Kasumi-1 (cell line): Measurements from ENCODE around the gene TOB1.

Source experiments
- DNase-seq, 2 experiments: peaks; one replicate each; lab custom pipeline; 2025; lab: John Stamatoyannopoulos, UW

The TOB1 gene

DNA sequence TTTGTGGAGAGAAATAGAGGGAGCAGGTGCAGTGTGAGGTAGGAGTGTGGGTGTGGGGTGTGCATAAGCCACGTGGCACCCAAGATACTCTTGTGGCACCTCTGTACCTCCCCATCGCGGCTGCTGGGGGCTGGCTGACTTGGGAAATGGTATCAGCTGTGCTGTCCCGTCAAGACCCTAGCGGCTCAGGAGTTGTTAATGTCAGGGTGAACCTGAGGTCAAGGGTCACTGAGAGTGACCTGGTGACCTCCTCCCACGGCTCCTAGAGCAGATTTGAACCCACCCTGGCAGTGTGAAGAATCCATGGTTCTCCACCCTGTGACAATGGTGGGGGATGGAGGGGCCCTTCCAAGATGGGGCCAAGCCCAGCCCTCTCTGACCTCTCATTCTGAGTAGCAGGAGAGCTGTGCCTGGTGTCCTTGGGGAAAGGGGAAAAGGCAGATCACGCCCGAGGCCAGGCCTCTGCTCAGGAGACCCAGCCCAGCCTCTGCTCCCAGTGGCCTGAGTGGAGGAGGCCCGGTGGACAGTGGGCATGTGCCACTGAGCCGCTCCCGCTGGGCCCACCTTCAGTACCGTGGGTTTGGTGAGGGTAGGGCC, 33.8 kb downstream of the TOB1 start:
- no peak for DNase-seq

DNA sequence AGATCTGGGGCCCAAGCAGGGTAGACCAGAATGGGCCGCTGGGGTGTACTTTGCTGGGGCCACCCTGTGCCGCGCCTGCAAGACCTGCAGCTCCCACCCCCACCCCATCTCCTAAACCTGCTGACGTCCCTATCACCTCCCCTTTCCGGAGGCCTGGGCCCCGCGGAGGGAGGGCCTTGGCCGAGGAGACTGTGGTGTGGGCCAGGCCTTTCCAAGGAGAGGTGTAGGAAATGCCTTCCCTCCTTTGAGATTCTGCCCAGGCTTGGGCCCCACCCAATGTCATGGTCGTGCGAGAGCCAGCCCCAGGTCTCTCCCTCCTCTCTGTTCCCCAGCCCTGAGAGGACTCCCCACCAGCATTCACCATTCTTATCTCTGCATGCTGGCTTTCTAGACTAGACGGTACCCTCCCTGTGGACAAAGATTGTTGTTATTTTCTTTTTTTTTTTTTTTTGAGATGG, 34.7 kb downstream of the TOB1 start:
- no peak for DNase-seq

DNA sequence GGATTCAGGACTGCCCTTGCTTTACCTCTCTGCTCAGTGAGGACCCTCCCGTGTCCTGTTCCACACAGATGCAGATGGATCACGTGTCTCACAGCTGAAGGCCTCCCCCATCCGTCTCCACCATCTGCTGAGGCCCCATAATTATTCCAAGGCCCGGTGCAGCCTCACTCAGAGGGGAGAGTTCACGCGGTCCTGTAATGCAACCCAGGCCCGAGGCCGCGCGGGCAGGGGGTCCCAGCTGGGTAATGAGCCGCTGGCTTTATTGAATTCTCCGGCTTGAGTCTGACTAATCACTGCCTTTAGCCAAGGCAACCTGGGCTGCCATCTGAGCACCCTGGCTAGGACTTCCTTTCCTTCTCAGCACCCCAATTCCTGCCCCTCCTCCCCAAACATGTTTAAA, 35.2 kb downstream of the TOB1 start:
- no peak for DNase-seq

DNA sequence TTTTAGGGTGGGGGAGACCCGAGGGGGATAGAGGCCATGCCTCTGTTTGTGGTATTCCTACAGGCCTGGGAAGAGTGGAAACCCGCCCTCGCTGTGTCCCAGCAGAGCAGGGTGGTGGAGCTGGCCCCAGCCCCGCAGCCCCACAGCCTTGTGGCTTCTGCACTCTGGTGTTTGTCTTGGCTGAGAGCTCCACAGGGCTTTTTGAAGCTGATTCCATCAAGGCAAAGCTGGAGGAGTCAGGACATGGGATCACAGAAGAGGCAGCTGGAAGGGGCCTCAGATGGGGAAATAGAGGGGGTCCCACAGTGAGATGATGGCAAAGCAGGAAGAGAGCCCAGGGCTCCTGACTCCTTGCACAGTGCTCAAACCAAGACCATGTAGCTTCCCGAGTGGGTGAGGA, 35.8 kb downstream of the TOB1 start:
- DNase-seq: no peak

DNA sequence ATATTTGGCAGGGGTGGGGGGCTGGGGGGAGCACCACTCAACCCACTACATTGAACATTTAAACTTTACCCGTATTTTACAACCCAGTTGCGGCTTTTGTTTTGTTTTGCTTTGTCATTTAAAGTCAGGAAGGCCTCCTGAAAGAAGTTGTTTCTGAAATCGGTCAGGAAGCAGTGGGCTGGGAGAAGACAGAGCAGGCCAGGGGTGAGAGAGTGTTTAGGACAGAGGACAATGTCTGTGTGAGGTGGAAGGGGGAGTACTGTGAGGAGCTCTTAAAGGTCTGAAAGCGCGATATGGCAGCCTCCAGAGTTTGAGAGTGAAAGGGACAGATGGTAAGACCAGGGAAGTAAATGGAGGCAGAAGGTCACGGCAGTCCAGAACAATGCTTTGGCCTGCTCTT, 36.8 kb downstream of the TOB1 start:
- no peak for DNase-seq

DNA sequence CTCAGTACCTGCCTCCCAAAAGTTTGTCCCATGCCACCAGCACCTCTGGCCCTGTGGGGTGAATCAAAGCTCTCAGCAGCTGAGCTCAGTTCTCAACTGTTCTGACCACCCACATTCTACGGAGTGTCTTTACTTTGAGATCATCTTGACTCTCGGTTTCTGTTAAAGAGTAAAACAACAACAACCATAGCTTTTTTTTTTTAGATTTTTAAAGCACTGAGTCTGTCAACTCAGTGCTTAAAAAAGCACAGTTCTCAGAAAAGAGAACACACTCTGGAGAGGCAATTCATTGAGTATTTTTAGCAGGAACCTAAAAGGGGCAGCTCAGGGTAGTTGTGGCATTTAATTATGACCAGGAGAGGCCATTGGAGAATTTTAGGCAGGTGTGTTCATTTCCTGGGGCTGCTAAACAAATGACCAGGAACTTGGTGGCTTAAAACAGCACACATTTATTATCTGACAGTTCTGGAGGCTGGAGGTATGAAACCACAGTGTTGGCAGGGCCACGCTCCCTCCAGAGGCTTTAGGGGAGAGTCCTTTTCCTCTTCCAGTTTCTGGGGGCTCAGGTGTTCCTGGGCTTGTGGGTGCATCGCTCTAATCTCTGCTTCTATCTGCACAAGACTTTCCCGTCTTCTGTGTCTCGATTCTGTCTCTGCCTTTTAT, 37.5 kb downstream of the TOB1 start:
- DNase-seq: no peak

DNA sequence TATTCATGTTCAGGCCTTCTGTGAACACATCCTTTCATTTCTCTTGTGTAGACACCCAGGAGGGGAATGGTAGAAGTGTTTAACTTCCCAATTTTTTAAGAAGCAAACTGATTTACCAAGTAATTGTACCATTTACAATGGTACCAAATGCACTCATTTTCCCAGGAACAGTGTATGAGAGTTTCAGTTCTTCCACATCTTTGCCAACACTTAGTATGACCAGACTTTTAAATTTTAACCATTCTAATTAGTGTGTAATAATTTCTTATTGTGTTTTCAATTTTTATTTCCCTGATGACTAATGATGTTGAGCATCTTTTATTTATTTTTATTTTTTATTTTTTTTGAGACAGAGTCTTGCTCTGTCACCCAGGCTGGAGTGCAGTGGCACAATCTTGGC, 41.0 kb downstream of the TOB1 start:
- DNase-seq: no peak

DNA sequence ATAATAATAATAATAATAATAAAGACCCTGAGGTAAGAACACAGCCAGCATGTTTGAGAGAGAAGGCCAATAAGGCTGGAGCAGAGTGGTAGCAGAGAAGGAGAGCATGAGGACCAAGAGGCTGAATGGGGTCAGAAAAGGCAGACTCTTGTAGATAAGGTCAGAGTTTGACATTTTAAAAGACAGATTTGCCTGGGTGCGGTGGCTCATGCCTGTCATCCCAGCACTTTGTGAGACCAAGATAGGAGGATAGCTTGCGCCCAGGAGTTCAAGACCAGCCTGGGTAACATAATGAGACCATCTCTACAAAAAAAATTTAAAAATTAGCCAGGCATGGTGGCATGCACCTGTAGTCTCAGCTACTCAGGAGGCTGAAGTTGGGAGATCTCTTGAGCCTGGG, 41.7 kb downstream of the TOB1 start:
- no peak for DNase-seq

DNA sequence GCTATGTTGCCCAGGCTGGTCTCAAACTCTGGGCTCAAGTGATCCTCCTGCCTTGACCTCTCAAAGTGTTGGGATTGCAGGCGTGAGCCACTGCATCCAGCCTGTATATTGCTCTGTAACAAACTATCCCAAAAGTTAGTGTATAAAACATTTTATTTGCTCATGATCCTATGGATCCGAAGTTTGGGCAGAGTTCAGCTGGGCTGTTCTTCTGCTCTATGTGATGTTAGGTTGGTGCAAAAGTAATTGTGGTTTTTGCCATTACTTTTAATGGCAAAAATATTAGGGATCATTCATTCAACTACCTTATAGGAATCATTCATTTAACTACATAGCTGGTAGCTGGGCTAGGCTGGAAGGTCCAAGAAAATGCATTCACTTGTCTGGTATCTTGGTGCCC, 43.6 kb downstream of the TOB1 start:
- DNase-seq: no peak

DNA sequence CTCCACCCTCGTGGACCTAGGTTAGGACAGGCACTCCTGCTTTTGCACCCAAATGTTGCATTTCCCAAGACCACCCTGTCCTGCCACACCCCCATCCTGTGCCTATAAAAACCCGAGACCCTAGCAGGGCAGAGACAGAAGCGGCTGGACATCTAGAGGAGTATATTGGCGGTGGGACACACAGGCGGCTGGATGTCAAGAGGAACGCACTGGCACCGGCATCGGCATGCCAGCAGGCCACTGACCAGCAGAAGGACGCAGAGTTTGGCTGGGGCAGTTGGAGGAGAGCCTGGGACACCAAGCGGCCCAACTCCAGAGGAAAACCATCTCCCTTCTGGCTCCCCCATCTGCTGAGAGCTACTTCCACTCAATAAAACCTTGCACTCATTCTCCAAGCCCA, 45.5 kb downstream of the TOB1 start:
- DNase-seq: no peak

DNA sequence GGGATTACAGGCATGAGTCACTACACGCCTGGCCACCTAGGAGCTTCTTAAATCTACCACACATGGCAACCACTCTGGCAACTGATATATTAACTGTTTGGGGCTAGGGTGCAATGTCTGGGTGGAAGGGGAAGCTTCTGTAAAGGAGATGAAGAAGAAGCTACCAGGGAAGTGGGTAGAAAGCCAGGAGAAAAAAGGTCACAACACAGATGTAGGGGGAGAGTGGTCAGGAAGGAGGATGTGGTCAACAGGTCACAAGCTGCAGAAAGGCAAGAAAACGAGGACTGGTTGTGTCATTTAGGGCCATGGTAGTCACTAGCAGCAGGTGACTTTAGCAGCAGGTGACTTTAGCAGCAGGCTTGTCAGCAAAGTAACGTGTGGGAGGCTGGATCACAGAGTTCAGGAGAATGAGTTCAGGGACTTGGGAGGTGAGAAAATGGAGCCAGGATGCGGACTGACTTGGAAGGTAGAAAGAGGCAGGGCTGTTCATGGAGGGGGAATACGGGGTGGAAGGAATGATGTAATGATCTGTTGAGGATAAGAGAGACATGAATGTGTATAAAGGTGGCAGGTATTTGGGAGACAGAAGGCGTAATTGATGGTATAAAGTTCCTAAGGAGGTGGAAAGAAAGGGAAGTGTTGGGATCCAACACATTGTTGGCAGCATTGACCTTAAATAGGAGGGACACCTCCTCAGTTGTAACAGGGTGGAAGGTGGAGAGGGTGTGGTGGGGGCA, 47.1 kb downstream of the TOB1 start:
- no peak for DNase-seq

DNA sequence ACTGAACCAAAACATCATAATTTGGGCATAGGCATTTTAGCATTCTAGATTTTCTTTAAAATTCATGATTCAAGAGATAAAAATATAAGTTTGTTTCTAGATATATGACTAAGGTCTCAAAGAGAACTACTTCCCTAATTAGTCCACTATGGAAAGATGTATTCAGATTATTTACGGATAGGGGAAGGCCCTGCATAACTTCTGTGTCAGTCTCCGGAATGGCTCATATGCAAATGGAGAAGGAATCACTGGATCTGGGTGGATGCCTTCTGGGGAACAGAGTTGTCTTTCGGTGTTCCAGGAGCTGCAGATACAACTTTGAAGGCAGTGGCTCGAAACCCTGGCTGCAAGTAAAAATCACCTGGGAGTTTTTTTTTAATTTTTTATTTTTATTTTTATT, 47.9 kb downstream of the TOB1 start:
- DNase-seq: no peak

DNA sequence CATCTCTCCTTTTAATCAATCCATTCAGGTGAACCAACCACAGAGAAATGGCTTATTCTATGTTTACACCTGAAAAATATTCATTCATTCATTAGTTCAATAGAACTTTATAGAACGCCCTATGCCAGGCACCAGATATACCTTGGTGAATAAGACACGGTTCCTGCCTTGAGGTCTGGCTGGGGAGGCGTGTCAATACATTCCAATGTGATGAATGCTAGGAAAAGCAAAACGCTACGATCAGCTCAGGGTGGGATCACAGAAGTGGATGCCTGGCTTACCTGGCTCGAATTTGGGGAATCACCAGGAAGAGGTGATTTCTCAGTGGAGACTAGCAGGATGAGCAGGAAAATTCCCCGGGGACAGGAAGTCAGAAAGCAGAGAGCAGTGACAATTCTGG, 48.3 kb downstream of the TOB1 start:
- no peak for DNase-seq

DNA sequence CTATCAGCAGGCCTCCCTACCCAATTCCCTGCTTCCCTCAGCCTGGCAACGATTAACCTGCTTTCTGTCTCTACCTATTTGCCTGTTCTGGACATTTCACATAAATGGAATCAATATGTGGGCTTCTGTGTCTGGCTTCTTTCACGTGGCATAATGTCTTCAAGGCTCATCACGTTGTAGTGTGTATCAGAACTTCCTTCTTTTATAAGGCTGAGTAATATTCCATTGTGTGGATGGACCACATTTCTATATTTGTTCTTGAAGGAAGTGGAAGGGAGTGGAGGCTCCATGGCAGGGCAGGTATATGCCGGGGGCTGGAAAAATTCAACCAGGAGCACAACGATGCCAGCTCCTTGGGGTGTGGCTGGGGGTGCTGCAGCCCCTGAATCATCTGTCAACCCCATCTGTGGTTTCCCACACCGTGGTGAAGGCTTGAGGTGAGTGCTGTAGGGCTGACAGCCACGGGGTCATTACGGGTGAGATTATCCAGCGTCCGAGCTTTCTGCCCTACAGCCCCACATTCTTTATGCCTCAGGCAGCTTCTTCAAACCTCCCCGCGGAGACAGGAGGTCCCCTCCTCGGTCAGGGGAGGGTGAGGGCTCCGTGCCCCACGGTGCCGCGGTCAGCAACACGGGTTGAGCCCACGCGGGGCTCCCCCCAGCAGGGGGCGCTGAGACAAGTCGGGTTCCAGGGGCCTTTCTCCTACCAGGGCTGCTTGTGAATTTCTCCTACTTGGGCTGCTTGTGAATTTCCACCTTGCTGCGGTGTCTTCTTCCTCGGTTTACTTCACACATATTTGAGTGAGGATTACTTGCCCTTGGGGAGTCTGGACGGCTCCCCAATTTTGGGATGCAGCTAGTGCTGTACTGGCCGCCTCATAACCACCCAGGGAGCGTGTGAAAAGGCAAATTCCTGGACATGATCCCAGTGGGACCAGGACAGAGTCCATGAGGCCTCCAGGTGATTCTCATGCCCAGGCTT, 49.1 kb downstream of the TOB1 start:
- DNase-seq: peak; percentile 43 to 58

DNA sequence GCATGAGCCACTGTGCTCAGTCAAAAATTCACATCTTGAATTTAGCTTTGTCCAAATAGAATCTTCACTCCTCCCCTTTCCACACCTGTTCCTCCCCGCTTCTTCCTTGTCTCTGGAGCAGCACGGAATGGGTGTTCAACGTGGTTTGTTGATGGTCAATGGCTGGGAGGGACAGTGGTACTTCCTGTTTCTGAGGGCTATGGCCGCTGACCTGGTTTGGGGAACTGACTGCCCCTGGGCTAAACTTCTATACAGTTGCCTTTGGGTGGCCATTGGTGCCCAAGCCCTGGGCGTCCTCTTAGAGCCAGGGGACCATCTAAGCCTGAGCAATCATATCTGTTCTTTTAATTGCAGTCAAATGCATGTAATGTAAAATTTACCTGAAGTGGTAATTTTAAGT, 49.9 kb downstream of the TOB1 start:
- no peak for DNase-seq

DNA sequence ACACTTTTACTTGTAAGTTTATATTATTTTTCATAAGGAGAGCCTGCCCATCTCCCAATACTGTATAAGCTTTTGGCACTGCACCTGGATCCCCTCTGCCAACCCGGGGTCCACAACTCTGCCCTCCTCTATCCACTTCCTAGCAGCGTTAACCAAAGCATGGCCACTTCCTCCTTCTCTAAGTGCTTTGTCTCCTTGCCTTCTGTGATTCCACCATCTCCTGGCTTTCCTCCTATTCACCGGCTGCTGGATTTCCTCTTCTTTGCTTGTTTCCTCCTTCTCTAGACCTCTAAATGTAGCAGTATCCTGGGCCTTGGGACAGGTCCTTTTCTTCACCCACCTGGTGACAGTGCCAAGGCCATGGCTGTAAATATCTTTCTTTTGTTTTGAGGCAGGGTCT, 50.8 kb downstream of the TOB1 start:
- DNase-seq: peak; percentile 72 to 79

DNA sequence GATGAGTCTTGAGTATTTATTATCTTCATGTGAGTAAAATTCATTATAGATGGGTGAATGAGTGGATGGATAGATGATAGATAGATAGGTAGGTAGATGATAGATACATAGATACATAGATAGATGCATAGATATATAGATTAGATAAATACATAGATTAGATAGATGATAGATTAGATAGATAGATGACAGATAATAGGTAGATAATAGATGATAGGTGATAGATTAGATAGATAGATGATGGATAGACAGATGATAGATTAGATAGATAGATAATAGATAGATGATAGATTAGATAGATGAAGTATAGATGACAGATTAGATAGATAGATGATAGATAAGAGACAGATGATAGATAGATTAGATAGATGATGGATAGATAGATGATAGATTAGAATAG, 52.6 kb downstream of the TOB1 start:
- no peak for DNase-seq
